ENCODE data around the gene UNC13C.

The UNC13C gene

DNA sequence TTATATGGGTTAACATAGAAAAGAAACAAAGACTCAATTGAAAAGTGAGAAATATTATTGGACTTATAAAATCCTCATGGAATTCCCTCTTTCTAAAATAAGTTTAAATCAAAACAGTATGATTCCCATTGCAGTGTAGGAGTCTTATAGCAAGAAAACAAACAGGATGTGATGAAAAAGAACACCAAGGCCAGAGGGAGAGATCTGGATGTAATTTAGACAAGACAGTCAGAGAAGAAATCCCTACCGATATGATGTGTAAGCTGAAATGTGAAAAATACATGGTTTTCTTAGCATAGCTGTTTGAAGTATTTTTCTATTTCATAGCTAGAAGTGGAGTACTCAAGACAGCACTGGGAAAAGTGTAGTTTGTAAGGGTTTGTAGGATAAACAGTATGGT is 697.0 kb downstream of the UNC13C start:
- Histone ChIP-seq H3K4ac (ENCODE audit: low read depth, low read length) (no peak overlapping the region), H3K9ac (ENCODE audit: low read length) (no peak overlapping the region), H2BK120ac (ENCODE audit: insufficient read depth, low read length, poor library complexity) (no peak overlapping the region), H4K8ac (ENCODE audit: low read depth, low read length) (no peak overlapping the region), H3K18ac (ENCODE audit: low read length) (no peak overlapping the region), H3K79me1 (ENCODE audit: low read length) (no peaks in the 10 kb centered on the region), H4K91ac (ENCODE audit: low read depth, low read length) (no peak overlapping the region), H2AFZ (ENCODE audit: insufficient read depth, low read length, poor library complexity) (no peak overlapping the region), H3K27me3 (ENCODE audit: insufficient read depth, low read length) (no peaks in the 10 kb centered on the region), H3K9me3 (ENCODE audit: insufficient read depth, low read depth, low read length) (no peaks in the 10 kb centered on the region), H3K4me2 (ENCODE audit: low read length) (no peak overlapping the region), H3K14ac (ENCODE audit: low read length) (no peak overlapping the region), H3K4me3 (ENCODE audit: low read depth, low read length) (no peak overlapping the region), H4K12ac (ENCODE audit: low read depth, low read length) (no peak overlapping the region), H2BK5ac (ENCODE audit: low read depth, low read length, poor library complexity) (no peak overlapping the region), H3K79me2 (ENCODE audit: control insufficient read depth, insufficient read depth, low read length, poor library complexity) (no peaks in the 10 kb centered on the region), H2BK12ac (ENCODE audit: low read length) (no peak overlapping the region), H3K27ac (ENCODE audit: low read depth, low read length) (no peak overlapping the region), H3K23ac (ENCODE audit: low read length) (no peak overlapping the region), H3K4me1 (ENCODE audit: control insufficient read depth in 1 of 2, insufficient read depth in 2 of 2, low read length in 2 of 2) (no peaks in the 10 kb centered on the region), H2AK5ac (ENCODE audit: low read length) (no peak overlapping the region), H3K36me3 (ENCODE audit: control insufficient read depth in 1 of 2, insufficient read depth in 2 of 2, low read length in 2 of 2) (no peaks in the 10 kb centered on the region)
- no CpG with 5 or more reads among the region's 1 CpG for WGBS (ENCODE audit: extremely low coverage, insufficient coverage, insufficient read length)
- DNase-seq, result no peak

DNA sequence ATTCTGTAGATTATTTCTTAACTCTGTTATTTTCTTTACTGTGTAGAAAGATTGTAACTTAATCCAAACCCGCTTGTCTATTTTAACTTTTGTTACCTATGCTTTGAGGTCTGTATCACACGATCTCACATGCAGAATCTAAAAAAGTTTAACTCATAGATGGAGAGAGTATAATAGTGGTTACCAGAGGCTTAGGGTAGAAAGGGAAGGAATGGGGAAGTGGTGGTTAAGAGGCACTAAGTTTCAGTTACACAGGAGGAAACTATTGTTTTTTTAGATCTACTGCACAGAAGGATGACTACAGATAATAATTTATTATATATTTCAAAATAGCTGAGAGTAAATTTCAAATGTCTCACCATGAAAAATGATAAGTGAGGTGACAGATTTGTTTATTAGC is 703.3 kb downstream of the UNC13C start:
- no peaks in the 10 kb centered on the region for H3K79me1 ChIP-seq (ENCODE audit: low read length)
- H3K36me3 ChIP-seq (ENCODE audit: control insufficient read depth in 1 of 2, insufficient read depth in 2 of 2, low read length in 2 of 2), result no peaks in the 10 kb centered on the region
- no peak overlapping the region for H2AK5ac ChIP-seq (ENCODE audit: low read length)
- H3K4me1 ChIP-seq (ENCODE audit: control insufficient read depth in 1 of 2, insufficient read depth in 2 of 2, low read length in 2 of 2), result no peaks in the 10 kb centered on the region
- H2BK5ac ChIP-seq (ENCODE audit: low read depth, low read length, poor library complexity), result no peak overlapping the region
- no CpG with 5 or more reads among the region's 2 CpGs for WGBS (ENCODE audit: extremely low coverage, insufficient coverage, insufficient read length)
- no peaks in the 10 kb centered on the region for H3K27me3 ChIP-seq (ENCODE audit: insufficient read depth, low read length)
- H2AFZ ChIP-seq (ENCODE audit: insufficient read depth, low read length, poor library complexity), result no peak overlapping the region
- DNase-seq, result no peak
- H3K4me2 ChIP-seq (ENCODE audit: low read length), result no peak overlapping the region
- no peak overlapping the region for H3K23ac ChIP-seq (ENCODE audit: low read length)
- H3K27ac ChIP-seq (ENCODE audit: low read depth, low read length), result no peak overlapping the region
- H4K8ac ChIP-seq (ENCODE audit: low read depth, low read length), result no peak overlapping the region
- no peak overlapping the region for H3K4ac ChIP-seq (ENCODE audit: low read depth, low read length)
- H3K14ac ChIP-seq (ENCODE audit: low read length), result no peak overlapping the region
- no peaks in the 10 kb centered on the region for H3K9me3 ChIP-seq (ENCODE audit: insufficient read depth, low read depth, low read length)
- H2BK12ac ChIP-seq (ENCODE audit: low read length), result no peak overlapping the region
- H2BK120ac ChIP-seq (ENCODE audit: insufficient read depth, low read length, poor library complexity), result no peak overlapping the region
- H3K4me3 ChIP-seq (ENCODE audit: low read depth, low read length), result no peak overlapping the region
- no peaks in the 10 kb centered on the region for H3K79me2 ChIP-seq (ENCODE audit: control insufficient read depth, insufficient read depth, low read length, poor library complexity)
- no peak overlapping the region for H3K9ac ChIP-seq (ENCODE audit: low read length)
- no peak overlapping the region for H4K12ac ChIP-seq (ENCODE audit: low read depth, low read length)
- no peak overlapping the region for H3K18ac ChIP-seq (ENCODE audit: low read length)
- H4K91ac ChIP-seq (ENCODE audit: low read depth, low read length), result no peak overlapping the region

All from trophoblast cell (in vitro differentiated cells and primary cell).